KMS-11 (cell line): ENCODE results near the gene PTPRN2.

Source experiments
- H2AFZ ChIP-seq: fragments of 200-600 bp; sonication (generic); 2 replicates; pipeline ENCODE4 v1.6.1; 2016; ENCODE audit warnings: antibody characterized with exemption, mixed run types, low read depth
- H3K27ac ChIP-seq: fragments of 200-600 bp; sonication (generic); 2 replicates; pipeline ENCODE4 v1.6.1; 2016; ENCODE audit warnings: mild to moderate bottlenecking, mixed run types
- H3K27me3 ChIP-seq: fragments of 200-600 bp; sonication (generic); 2 replicates; pipeline ENCODE4 v1.6.1; 2017; ENCODE audit warnings: mild to moderate bottlenecking, low read depth, mixed run types, moderate library complexity; ENCODE audit not compliant: insufficient read depth
- H3K36me3 ChIP-seq: fragments of 200-600 bp; sonication (generic); 2 replicates; pipeline ENCODE4 v1.6.1; 2017; ENCODE audit warnings: mild to moderate bottlenecking, mixed run types; ENCODE audit not compliant: insufficient read depth
- H3K4me1 ChIP-seq: fragments of 200-600 bp; sonication (generic); 2 replicates; pipeline ENCODE4 v1.6.1; 2016; ENCODE audit warnings: mild to moderate bottlenecking, low read depth, mixed run types; ENCODE audit not compliant: poor library complexity, severe bottlenecking
- H3K4me2 ChIP-seq: fragments of 200-600 bp; sonication (generic); 2 replicates; pipeline ENCODE4 v1.7.0; 2016; ENCODE audit warnings: mild to moderate bottlenecking, mixed run types
- H3K4me3 ChIP-seq: fragments of 200-600 bp; sonication (generic); IDR thresholded peaks from 2 replicates; pipeline ENCODE4 v1.6.1; 2017; ENCODE audit warnings: low read depth, low read length, mixed read lengths; ENCODE audit not compliant: insufficient read depth
- H3K79me2 ChIP-seq: fragments of 200-600 bp; sonication (generic); 2 replicates; pipeline ENCODE4 v1.6.1; 2016; ENCODE audit warnings: low read depth, mixed run types; ENCODE audit not compliant: insufficient read depth
- H3K9ac ChIP-seq: fragments of 200-600 bp; sonication (generic); 2 replicates; pipeline ENCODE4 v1.6.1; 2016; ENCODE audit warnings: mild to moderate bottlenecking, mixed run types
- H4K20me1 ChIP-seq: fragments of 200-600 bp; sonication (generic); 2 replicates; pipeline ENCODE4 v1.6.1; 2016; ENCODE audit warnings: mild to moderate bottlenecking, mixed run types; ENCODE audit not compliant: insufficient read depth
- CTCF ChIP-seq: fragments of 200-600 bp; sonication (generic); conservative IDR thresholded peaks from 2 replicates; pipeline ENCODE4 v1.6.1; 2017; ENCODE audit warnings: low read depth, mild to moderate bottlenecking, antibody characterized with exemption, low read length, moderate library complexity, mixed read lengths

The PTPRN2 gene

GRCh38 chr7:158543840-158544239 is 43.8 kb downstream of the PTPRN2 start:
- no peaks in the 10 kb centered on the region for H4K20me1 ChIP-seq
- no peak overlapping the region for H3K9ac ChIP-seq
- no peaks in the 10 kb centered on the region for H3K4me1 ChIP-seq
- H3K36me3 ChIP-seq: no peaks in the 10 kb centered on the region
- H3K27ac ChIP-seq: no peak overlapping the region
- H3K4me3 ChIP-seq: no peak overlapping the region
- H3K79me2 ChIP-seq: no peaks in the 10 kb centered on the region
- TF ChIP-seq CTCF: no peak
- H2AFZ ChIP-seq: no peak overlapping the region
- peaks cover 68% of the 10 kb centered on the region for H3K27me3 ChIP-seq
- no peak overlapping the region for H3K4me2 ChIP-seq

GRCh38 chr7:158542651-158543566 is 44.7 kb downstream of the PTPRN2 start:
- H3K79me2 ChIP-seq: no peaks in the 10 kb centered on the region
- peaks cover 58% of the 10 kb centered on the region for H3K27me3 ChIP-seq
- TF ChIP-seq CTCF: no peak
- no peak overlapping the region for H3K9ac ChIP-seq
- no peaks in the 10 kb centered on the region for H4K20me1 ChIP-seq
- H2AFZ ChIP-seq: no peak overlapping the region
- H3K4me3 ChIP-seq: no peak overlapping the region
- H3K36me3 ChIP-seq: no peaks in the 10 kb centered on the region
- no peak overlapping the region for H3K4me2 ChIP-seq
- no peaks in the 10 kb centered on the region for H3K4me1 ChIP-seq
- no peak overlapping the region for H3K27ac ChIP-seq

GRCh38 chr7:158541346-158542010 is 46.1 kb downstream of the PTPRN2 start:
- Histone ChIP-seq H3K9ac (no peak overlapping the region), H3K27ac (no peak overlapping the region), H2AFZ (no peak overlapping the region), H3K4me1 (no peaks in the 10 kb centered on the region), H3K4me2 (no peak overlapping the region), H3K27me3 (peaks cover 50% of the 10 kb centered on the region), H3K4me3 (no peak overlapping the region), H4K20me1 (no peaks in the 10 kb centered on the region), H3K36me3 (no peaks in the 10 kb centered on the region), H3K79me2 (no peaks in the 10 kb centered on the region)
- no peak for TF ChIP-seq CTCF

DNA sequence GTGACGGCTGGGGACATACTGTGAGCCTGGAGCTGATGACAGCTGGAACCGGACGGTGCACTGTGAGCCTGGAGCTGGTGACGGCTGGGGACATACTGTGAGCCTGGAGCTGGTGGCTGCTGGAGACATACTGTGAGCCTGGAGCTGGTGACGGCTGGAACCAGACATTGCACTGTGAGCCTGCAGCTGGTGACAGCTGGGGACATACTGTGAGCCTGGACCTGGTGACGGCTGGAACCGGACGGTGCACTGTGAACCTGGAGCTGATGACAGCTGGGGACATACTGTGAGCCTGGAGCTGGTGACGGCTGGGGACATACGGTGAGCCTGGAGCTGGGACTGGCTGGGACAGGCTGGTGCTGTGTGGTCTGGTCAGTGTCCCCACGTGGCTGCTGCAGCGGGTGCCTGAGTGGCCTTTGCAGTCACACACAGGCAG is 47.9 kb downstream of the PTPRN2 start:
- Histone ChIP-seq H3K79me2 (no peaks in the 10 kb centered on the region), H2AFZ (no peak overlapping the region), H3K4me2 (no peak overlapping the region), H3K4me1 (no peaks in the 10 kb centered on the region), H3K27ac (no peak overlapping the region), H3K36me3 (no peaks in the 10 kb centered on the region), H3K4me3 (no peak overlapping the region), H3K27me3 (peaks cover 55% of the 10 kb centered on the region), H4K20me1 (no peaks in the 10 kb centered on the region), H3K9ac (no peak overlapping the region)
- no peak for TF ChIP-seq CTCF
